NCI-H2029 treated with DMSO at 0.1 percent for 48 hours (cell line): ENCODE measurements around the gene GKAP1.
"Not testable (repeated sequence)": the region's sequence is repeated elsewhere in the genome, so short reads cannot be mapped to it uniquely, and the experiment has no call there.

ENCODE experiments used
- DNase-seq: peaks from one replicate; lab custom pipeline; 2025; lab: John Stamatoyannopoulos, UW

Gene GKAP1

DNA sequence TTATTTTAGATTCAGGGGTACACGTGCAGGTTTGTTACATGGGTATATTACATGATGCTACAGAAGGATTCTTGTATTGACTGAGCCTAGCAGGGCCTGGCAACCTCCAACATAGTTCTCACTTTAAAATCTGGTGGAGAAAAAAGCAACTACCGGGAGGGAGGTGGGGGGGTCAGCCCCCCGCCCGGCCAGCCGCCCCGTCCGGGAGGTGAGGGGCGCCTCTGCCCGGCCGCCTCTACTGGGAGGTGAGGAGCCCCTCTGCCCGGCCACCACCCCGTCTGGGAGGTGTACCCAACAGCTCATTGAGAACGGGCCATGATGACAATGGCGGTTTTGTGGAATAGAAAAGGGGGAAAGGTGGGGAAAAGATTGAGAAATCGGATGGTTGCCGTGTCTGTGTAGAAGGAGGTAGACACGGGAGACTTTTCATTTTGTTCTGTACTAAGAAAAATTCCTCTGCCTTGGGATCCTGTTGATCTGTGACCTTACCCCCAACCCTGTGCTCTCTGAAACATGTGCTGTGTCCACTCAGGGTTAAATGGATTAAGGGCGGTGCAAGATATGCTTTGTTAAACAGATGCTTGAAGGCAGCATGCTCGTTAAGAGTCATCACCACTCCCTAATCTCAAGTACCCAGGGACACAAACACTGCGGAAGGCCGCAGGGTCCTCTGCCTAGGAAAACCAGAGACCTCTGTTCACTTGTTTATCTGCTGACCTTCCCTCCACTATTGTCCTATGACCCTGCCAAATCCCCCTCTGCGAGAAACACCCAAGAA, 88.8 kb downstream of the GKAP1 start:
- not testable (repeated sequence) for DNase-seq

DNA sequence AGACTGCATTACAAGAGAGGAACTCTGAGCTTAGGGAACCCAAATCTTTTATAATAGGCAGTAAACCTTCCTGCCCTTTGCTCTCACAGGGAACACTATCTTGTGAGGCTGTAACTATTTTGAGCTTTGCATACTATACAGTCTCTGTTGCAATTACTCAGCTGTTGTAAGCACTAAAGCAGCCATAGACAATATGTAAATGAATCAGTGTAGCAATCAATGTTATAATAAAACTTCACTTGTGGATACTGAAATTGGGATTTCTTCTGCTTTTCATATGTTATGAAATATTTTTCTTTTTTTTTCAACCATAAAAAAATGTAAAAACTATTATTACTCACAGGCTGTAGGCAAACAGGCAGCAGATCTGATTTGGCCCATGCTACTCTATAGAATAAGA, 93.1 kb downstream of the GKAP1 start:
- no peak for DNase-seq

- DNase-seq: no peak
Observed at GRCh38 chr9:83722726-83723495, 94.7 kb downstream of the GKAP1 start.

DNA sequence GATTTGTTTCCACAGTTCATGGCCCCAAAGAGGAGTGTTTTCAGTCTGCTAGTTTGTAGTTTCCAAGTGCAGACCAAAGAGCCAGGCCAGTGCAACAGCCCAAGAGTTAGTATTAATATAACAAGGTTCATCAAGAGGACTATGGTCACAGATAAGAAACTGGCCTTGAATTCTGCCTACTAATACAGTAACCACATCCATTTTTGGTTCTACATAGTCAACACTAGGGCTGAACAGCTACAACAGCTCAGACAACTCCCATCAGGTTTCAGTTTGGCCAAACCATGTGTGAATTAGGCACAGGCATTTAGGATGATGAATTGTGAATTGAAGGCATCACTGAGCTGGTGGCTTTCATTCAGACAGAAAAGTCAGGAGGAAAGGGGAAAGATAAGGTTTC, 96.1 kb downstream of the GKAP1 start:
- no peak for DNase-seq

GRCh38 chr9:83715794-83716193, 101.8 kb downstream of the GKAP1 start:
- no peak for DNase-seq

DNA sequence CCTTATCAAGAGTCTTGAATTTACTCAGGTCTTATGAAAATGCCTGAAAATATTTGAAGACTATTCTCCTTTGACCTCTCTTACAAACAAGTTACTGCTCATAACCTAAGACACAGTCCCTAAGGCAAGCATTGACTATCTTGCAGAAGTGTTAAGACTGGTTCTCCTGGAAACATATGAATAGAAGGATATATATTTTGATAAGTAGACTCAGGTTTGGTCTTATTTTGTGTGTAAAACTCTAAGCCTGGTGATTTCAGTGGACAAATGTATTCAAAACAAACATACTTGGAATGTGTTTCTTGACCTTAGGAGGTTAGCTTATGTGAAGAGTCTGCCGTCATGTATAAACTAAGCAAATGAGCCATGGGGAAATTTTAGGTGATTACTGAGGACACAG, 102.3 kb downstream of the GKAP1 start:
- no peak for DNase-seq

DNA sequence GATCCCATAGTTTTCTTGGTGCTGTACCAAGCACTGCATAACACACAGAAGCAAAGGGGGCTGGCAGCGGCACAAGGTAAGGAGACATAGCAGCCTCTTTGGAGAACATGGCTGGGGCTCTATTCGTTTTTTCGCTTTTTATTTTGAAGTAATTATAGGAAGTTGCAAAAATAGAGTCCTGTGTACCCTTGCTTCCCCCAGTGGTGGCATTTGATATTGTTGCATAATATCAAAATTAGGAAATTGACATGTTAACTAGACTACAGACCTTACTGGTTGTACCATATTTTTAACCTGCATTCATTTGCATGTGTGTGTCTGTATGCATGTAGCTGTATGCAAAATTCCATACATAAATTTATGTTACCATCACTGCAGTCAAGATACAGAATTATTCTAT, 103.2 kb downstream of the GKAP1 start:
- no peak for DNase-seq

GRCh38 chr9:83708515-83709158, 108.9 kb downstream of the GKAP1 start:
- no peak for DNase-seq

GRCh38 chr9:83707768-83708514, 109.6 kb downstream of the GKAP1 start, which contains the start of gene UBQLN1:
TSS of gene UBQLN1 (minus strand) at chr9:83707958. CDS start at chr9:83707679, 279 bp downstream.
- peak; percentile 84 for DNase-seq

DNA sequence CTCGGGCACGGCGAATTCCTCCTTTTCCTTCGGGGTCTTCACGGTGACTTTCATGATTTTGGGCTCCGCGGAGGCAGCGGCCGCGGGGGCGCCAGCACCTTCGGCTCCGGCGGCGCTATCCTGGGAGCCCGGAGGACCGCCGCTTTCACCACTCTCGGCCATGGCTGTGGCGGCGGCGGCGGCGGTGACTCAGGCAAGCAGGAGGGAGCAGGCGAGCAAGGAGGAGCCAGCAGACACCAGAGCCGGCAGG, 110.1 kb downstream of the GKAP1 start:
- no peak for DNase-seq

DNA sequence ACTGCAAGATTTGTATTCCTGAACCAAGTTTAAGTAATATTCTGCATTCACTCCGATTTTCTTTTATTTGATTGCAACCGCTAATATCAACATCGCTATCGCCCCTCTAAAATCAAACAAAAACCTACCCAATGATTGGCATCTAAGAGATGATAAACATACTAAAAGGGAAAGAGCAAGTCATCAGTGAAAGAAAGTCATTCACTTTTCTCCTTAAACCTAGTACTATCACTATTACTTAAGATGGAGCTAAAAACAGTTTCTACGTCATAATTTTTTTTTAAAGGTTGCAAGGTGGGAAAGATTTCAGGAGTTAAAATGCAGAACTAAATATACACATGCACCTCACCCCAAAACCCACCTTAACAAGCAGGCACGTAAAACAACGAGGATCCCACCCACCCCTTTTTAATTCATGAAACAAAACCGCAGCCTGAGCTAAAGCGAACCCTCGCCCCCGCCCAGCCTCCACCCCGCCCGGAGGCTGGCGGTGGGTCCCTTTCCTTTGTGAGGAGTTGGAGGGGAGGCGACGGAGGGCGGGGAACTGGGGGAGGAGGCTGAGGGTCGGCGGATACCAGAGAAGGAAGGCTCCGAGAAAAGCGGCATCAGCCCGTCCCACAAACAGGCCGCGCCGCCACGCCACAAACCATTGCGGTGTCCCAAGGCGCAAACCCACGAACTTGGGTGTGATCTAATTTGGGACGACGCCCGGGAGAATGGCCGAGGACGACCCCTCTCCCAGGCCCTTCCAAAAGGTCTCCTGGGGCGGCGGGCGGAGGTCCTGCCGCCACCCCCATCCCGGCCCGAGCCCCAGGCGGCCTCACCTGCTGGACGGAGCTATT, 110.7 kb downstream of the GKAP1 start:
- no peak for DNase-seq

DNA sequence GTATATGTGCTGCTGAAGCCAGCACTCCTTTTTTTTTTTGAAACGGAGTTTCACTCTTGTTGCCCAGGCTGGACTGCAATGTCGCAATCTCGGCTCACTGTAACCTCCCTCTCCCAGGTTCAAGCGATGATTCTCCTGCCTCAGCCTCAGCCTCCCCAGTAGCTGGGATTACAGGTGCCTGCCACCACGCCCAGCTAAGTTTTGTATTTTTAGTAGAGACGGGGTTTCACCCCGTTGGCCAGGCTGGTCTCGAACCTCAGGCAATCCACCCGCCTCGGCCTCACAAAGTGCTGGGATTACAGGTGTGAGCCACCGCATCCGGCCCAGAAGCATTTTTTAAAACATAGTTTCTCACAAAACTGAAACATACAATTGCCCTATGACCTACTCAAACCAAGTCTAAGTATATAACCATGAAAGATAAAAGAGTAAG, 112.3 kb downstream of the GKAP1 start:
- DNase-seq: not testable (repeated sequence)

DNA sequence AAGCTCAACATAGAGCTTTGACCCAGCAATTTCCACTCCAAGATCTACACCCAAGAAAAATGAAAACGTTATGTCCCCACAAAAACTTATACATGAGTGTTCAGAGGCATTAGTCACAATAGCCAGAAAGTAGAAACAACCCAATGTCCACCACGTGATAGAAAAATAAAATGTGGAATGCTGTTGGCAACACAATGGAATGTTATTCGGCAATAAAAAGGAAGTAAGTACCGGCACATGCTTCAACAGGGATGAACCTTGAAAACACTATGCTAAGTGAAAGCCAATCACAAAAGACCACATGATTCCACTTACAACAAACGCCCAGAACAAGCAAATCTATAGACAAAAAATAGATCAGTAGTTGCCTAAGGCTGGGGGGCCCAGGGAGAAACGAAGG, 115.8 kb downstream of the GKAP1 start:
- DNase-seq: no peak

GRCh38 chr9:83701286-83701685, 116.3 kb downstream of the GKAP1 start:
- no peak for DNase-seq

GRCh38 chr9:83699615-83700014, 118.0 kb downstream of the GKAP1 start:
- DNase-seq: no peak

GRCh38 chr9:83698976-83699585, 118.5 kb downstream of the GKAP1 start:
- no peak for DNase-seq

DNA sequence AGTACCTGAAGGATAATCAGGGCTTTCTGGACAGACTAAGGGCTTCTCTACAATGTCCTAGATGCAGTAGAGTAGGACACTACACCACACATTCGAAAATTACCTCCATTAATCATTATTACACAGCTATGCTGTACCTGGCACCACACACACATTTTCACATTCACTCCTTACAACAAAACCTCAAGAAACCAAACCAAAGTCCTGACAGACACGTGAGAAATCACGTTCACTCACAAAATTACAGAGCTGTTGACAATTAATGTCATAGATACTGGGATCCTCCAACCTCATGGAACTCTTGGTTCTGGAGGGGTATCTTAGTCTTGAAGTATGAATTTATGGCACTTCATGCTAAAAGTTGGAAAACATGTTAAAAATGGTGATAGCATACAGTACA, 126.1 kb downstream of the GKAP1 start:
- DNase-seq: no peak
